Neural progenitor cell (in vitro differentiated cells): Measurements from ENCODE around the gene REPIN1. TPM values are rescaled to one million over a fixed set of nuclear protein-coding genes. Genes with fewer than 3 reads are reported as not detected.

Experiments used
- DNase-seq: peaks from one replicate; pipeline ENCODE4 v3.0.0-alpha.2; 2016; ENCODE audit warnings: low spot score
- H2AFZ ChIP-seq: fragments of 200-600 bp; sonication (generic); replicated peaks from 2 replicates; pipeline ENCODE4 v1.6.1; 2016; ENCODE audit warnings: antibody characterized with exemption
- H3F3A ChIP-seq: fragments of 200-600 bp; sonication (generic); 2 replicates; pipeline ENCODE4 v1.6.1; 2016; ENCODE audit warnings: antibody characterized with exemption, low read depth
- H3K27ac ChIP-seq: fragments of 200-600 bp; sonication (generic); 2 replicates; pipeline ENCODE4 v1.5.1; 2016; ENCODE audit warnings: mild to moderate bottlenecking
- H3K27me3 ChIP-seq: fragments of 200-600 bp; sonication (generic); 2 replicates; pipeline ENCODE4 v1.6.1; 2016; ENCODE audit warnings: mild to moderate bottlenecking, moderate library complexity
- H3K36me3 ChIP-seq: fragments of 200-600 bp; sonication (generic); 2 replicates; pipeline ENCODE4 v1.5.1; 2016
- H3K4me1 ChIP-seq: fragments of 200-600 bp; sonication (generic); 2 replicates; pipeline ENCODE4 v1.6.1; 2016; ENCODE audit warnings: mixed run types
- H3K4me2 ChIP-seq: fragments of 200-600 bp; sonication (generic); 2 replicates; pipeline ENCODE4 v1.6.1; 2016
- H3K4me3 ChIP-seq: fragments of 200-600 bp; sonication (generic); 2 replicates; pipeline ENCODE4 v1.5.1; 2016
- H3K79me2 ChIP-seq: fragments of 200-600 bp; sonication (generic); 2 replicates; pipeline ENCODE4 v1.6.1; 2016; ENCODE audit warnings: low read depth
- H3K9ac ChIP-seq: fragments of 200-600 bp; sonication (generic); 2 replicates; pipeline ENCODE4 v1.6.1; 2016
- H3K9me3 ChIP-seq: fragments of 200-600 bp; sonication (generic); 2 replicates; pipeline ENCODE4 v1.5.1; 2016; ENCODE audit warnings: low read depth
- H4K20me1 ChIP-seq: fragments of 200-600 bp; sonication (generic); 2 replicates; pipeline ENCODE4 v1.6.1; 2016; ENCODE audit warnings: low read depth
- H3K27ac Mint-ChIP-seq: 3 replicates; pipeline ENCODE4 v1.8.0; 2021; ENCODE audit warnings: mixed read lengths
- H3K27me3 Mint-ChIP-seq: 2 replicates; pipeline ENCODE4 v1.8.0; 2022; ENCODE audit warnings: low read depth, mild to moderate bottlenecking, inconsistent platforms, moderate library complexity, mixed read lengths; ENCODE audit not compliant: insufficient read depth
- H3K36me3 Mint-ChIP-seq: 3 replicates; pipeline ENCODE4 v1.8.0; 2021; ENCODE audit warnings: mixed read lengths
- H3K4me1 Mint-ChIP-seq: 3 replicates; pipeline ENCODE4 v1.8.0; 2021; ENCODE audit warnings: mixed read lengths
- H3K4me3 Mint-ChIP-seq: 3 replicates; pipeline ENCODE4 v1.8.0; 2021; ENCODE audit warnings: mild to moderate bottlenecking, moderate library complexity, mixed read lengths
- H3K9me3 Mint-ChIP-seq: 3 replicates; pipeline ENCODE4 v1.8.0; 2020; ENCODE audit warnings: mixed read lengths
- EZH2 ChIP-seq: fragments of 200-600 bp; sonication (generic); IDR thresholded peaks from 2 replicates; pipeline ENCODE4 v1.6.1; 2017; ENCODE audit warnings: antibody characterized with exemption, mild to moderate bottlenecking, moderate library complexity
- EZH2phosphoT487 ChIP-seq: fragments of 200-600 bp; sonication (generic); IDR thresholded peaks from 2 replicates; pipeline ENCODE4 v1.6.1; 2017; ENCODE audit warnings: antibody characterized with exemption
- total RNA-seq: library from RNA; depleted of rRNA; stranded (reverse); fragments of >200 nt; gene quantifications from 2 replicates; pipeline ENCODE4 v1.2.3, GENCODE V29; 2015; ENCODE audit warnings: low replicate concordance
- TF ChIP-seq, protein P1 (sequence below): fragments of 200-600 bp; sonication (generic); IDR thresholded peaks from 2 replicates; pipeline ENCODE4 v1.5.1; 2017; ENCODE audit warnings: antibody characterized with exemption, mild to moderate bottlenecking

The REPIN1 gene
- total RNA-seq, 1 donor from 2014 or later = 18.0 TPM

DNA sequence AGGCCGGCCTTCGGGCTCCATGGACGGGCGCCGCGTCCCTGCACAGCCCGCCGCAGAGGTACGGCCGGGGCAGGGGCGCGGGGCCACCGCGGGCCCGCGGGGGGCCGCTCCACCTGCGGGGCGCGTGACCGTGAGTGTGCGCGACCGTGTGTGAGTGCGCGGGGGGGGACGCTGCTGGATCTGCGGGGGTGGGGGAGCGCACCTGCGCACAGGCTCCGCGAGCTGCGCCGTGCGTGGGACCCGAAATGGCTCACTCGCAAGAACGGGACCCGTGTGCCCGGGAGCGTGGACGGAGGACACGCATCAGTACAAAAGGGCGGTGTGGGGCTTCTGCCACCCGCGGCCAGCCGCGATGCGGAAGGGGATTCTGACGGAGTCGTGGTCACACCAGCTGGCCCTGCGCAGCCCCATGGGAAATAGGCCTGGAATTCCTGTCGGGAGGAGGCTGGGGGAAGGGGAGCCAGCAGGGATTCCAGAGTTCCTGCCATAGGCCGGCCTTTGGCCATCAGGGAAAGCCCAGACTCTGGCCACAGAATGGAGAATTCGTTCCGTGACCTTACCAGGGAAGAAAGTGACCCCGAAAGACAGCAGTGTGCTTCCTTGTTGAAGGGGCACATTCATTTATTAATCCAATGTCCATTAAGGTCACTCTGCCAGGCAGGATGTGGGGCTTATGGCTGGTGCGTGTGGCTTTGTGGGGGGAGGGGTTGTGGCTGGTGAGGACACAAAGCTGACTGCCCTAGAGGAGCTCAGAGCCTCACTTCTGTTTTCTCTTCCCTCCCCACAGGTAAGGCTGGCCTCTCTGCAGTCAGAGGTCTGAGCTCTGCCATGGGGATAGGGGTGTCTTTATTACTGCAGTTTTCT is 494 bp downstream of the REPIN1 start:
- Mint-ChIP-seq H3K4me3 (peak overlapping the region; percentile 96), H3K27me3 (no peaks in the 10 kb centered on the region), H3K4me1 (peaks cover 57% of the 10 kb centered on the region), H3K27ac (peak overlapping the region; percentile 98), H3K36me3 (peaks cover 11% of the 10 kb centered on the region), H3K9me3 (no peaks in the 10 kb centered on the region)
- H3K79me2 ChIP-seq = peaks cover 54% of the 10 kb centered on the region
- peaks cover 19% of the 10 kb centered on the region for H3K4me1 ChIP-seq
- peak overlapping the region; percentile 72 for H3K9ac ChIP-seq
- no peaks in the 10 kb centered on the region for H3K27me3 ChIP-seq
- H2AFZ ChIP-seq = no peak overlapping the region
- H4K20me1 ChIP-seq = peaks cover 12% of the 10 kb centered on the region
- H3K27ac ChIP-seq = peak overlapping the region; percentile 95
- no peaks in the 10 kb centered on the region for H3K9me3 ChIP-seq
- TF ChIP-seq EZH2 (no peak), EZH2phosphoT487 (no peak)
- TF ChIP-seq, protein P1, sequence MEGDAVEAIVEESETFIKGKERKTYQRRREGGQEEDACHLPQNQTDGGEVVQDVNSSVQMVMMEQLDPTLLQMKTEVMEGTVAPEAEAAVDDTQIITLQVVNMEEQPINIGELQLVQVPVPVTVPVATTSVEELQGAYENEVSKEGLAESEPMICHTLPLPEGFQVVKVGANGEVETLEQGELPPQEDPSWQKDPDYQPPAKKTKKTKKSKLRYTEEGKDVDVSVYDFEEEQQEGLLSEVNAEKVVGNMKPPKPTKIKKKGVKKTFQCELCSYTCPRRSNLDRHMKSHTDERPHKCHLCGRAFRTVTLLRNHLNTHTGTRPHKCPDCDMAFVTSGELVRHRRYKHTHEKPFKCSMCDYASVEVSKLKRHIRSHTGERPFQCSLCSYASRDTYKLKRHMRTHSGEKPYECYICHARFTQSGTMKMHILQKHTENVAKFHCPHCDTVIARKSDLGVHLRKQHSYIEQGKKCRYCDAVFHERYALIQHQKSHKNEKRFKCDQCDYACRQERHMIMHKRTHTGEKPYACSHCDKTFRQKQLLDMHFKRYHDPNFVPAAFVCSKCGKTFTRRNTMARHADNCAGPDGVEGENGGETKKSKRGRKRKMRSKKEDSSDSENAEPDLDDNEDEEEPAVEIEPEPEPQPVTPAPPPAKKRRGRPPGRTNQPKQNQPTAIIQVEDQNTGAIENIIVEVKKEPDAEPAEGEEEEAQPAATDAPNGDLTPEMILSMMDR = no peak
- peak; percentile 92 for DNase-seq
- peak overlapping the region; percentile 96 for H3K4me2 ChIP-seq
- H3K36me3 ChIP-seq = no peaks in the 10 kb centered on the region
- peak overlapping the region; percentile 79 for H3K4me3 ChIP-seq
- H3F3A ChIP-seq = peaks cover 36% of the 10 kb centered on the region

DNA sequence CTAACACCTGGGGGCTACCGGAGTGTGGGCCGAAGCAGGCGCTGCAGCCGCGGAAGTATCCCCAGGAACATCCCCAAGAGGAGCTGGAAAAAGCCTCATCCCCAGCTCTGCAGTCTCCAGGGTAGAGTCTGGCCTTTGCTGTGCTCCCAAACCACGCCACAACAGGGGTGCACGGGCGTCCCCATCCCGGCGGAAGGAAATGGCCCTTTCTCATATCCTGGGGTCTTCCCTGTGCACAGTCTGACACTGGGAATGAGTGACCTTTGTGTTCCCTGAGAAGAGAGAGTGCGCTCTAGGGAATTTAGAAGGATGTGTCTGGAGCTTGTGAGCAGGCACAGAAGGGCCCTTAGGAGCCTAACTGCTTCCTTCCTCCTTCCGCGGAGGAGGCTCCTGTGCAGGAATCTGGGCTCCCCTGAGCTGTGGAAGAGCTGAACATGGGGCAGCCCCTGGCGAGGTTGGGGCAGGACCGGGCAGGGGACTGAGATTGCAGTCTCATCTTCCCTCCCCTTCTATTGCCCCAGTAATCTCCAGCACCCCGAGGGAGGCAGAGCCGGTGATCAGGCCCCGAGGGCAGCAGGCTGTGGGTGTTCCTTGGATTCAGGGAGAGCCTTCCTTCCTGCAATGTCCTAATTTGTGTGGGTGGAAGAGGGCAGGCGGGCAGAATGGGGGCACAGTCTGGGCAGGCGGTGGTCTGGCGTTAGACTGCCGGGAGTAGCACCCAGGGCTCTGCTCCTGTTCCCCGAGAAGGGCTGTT is 1.3 kb downstream of the REPIN1 start:
- Mint-ChIP-seq H3K27me3 (peaks cover 3% of the 10 kb centered on the region), H3K27ac (peak overlapping the region; percentile 98), H3K36me3 (peaks cover 17% of the 10 kb centered on the region), H3K4me3 (peak overlapping the region; percentile 96), H3K9me3 (no peaks in the 10 kb centered on the region), H3K4me1 (peaks cover 57% of the 10 kb centered on the region)
- H2AFZ ChIP-seq = no peak overlapping the region
- peak overlapping the region; percentile 95 for H3K27ac ChIP-seq
- H3K9me3 ChIP-seq = no peaks in the 10 kb centered on the region
- no peaks in the 10 kb centered on the region for H3K36me3 ChIP-seq
- H3K4me1 ChIP-seq = peaks cover 19% of the 10 kb centered on the region
- peaks cover 12% of the 10 kb centered on the region for H4K20me1 ChIP-seq
- TF ChIP-seq EZH2 (no peak), EZH2phosphoT487 (no peak)
- TF ChIP-seq, protein P1 = no peak
- peaks cover 55% of the 10 kb centered on the region for H3K79me2 ChIP-seq
- peak overlapping the region; percentile 43 for H3K9ac ChIP-seq
- peak overlapping the region; percentile 79 for H3K4me3 ChIP-seq
- peaks cover 36% of the 10 kb centered on the region for H3F3A ChIP-seq
- H3K27me3 ChIP-seq = no peaks in the 10 kb centered on the region
- peak; percentile 6 for DNase-seq
- peak overlapping the region; percentile 96 for H3K4me2 ChIP-seq

DNA sequence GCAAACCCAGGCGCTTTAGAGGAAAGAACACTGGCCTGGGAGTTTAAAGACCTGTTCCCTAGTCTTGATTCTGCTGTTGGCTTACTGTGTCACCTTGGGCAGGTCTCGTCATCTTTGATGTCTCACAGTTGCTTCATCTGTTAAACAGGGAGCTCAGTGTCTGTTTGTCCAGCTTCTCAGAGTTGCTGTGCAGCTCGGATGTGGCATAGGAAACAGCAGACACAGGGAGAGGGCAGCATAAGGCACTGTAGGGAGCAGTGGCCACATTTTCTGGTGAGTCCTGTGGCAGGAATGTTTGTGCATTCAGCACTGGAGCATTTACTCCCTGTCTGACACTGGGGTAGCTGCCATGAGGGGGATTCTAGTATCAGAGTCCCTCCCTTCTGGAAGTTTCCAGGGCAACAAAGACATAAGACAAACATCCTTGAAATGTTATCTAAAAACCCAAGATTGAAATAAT is 2.0 kb downstream of the REPIN1 start:
- H3K9me3 Mint-ChIP-seq = no peaks in the 10 kb centered on the region
- peak; percentile 1 for DNase-seq
- H3K4me2 ChIP-seq = peak overlapping the region; percentile 96
- peaks cover 3% of the 10 kb centered on the region for H3K27me3 Mint-ChIP-seq
- no peaks in the 10 kb centered on the region for H3K27me3 ChIP-seq
- H3K36me3 ChIP-seq = no peaks in the 10 kb centered on the region
- no peak overlapping the region for H2AFZ ChIP-seq
- no peak for TF ChIP-seq EZH2
- no peak for TF ChIP-seq EZH2phosphoT487
- peak overlapping the region; percentile 96 for H3K4me3 Mint-ChIP-seq
- H3K79me2 ChIP-seq = peaks cover 55% of the 10 kb centered on the region
- peaks cover 56% of the 10 kb centered on the region for H3K4me1 Mint-ChIP-seq
- H3K36me3 Mint-ChIP-seq = peaks cover 17% of the 10 kb centered on the region
- H3K9me3 ChIP-seq = no peaks in the 10 kb centered on the region
- peaks cover 19% of the 10 kb centered on the region for H3K4me1 ChIP-seq
- H3F3A ChIP-seq = peaks cover 36% of the 10 kb centered on the region
- H3K27ac Mint-ChIP-seq = peak overlapping the region; percentile 88
- no peak overlapping the region for H3K27ac ChIP-seq
- no peak overlapping the region for H3K9ac ChIP-seq
- H4K20me1 ChIP-seq = peaks cover 12% of the 10 kb centered on the region
- no peak overlapping the region for H3K4me3 ChIP-seq
